Suprapubic skin (tissue), 4 donors: ENCODE results near the gene SLC36A4. TPM values are rescaled to one million over a fixed set of nuclear protein-coding genes. Genes with fewer than 3 reads are reported as not detected.

ENCODE experiments used
- DNase-seq, 2 donors: peaks; one replicate each; pipeline ENCODE4 v3.0.0-alpha.2; 2019; ENCODE audit warnings: low spot score in 2 of 2
- H3K27ac ChIP-seq: fragments of 200-600 bp; sonication (generic); one replicate; pipeline ENCODE4 v1.5.1; 2019
- H3K27me3 ChIP-seq: fragments of 200-600 bp; sonication (generic); one replicate; pipeline ENCODE4 v1.5.1; 2019
- H3K36me3 ChIP-seq: fragments of 200-600 bp; sonication (generic); one replicate; pipeline ENCODE4 v1.5.1; 2019
- H3K4me1 ChIP-seq: fragments of 200-600 bp; sonication (generic); one replicate; pipeline ENCODE4 v1.5.1; 2019
- H3K4me3 ChIP-seq: fragments of 200-600 bp; sonication (generic); one replicate; pipeline ENCODE4 v1.5.1; 2019; ENCODE audit warnings: mild to moderate bottlenecking
- H3K9me3 ChIP-seq: fragments of 200-600 bp; sonication (generic); one replicate; pipeline ENCODE4 v1.5.1; 2019
- CTCF ChIP-seq, 2 donors: fragments of 200-600 bp in 1 of 2; fragments of 450-650 bp in 1 of 2; sonication (generic) in 1 of 2; IDR thresholded peaks; one replicate each; pipeline ENCODE4 v1.5.1; 2016 to 2019; ENCODE audit warnings: antibody characterized with exemption in 2 of 2, mild to moderate bottlenecking in 1 of 2, moderate library complexity in 1 of 2
- EP300 ChIP-seq: sonication (generic); formaldehyde crosslinking; IDR thresholded peaks from one replicate; pipeline ENCODE4 v1.6.1; 2017; ENCODE audit warnings: antibody characterized with exemption
- POLR2A ChIP-seq, 2 donors: fragments of 450-650 bp; IDR thresholded peaks; one replicate each; pipeline ENCODE4 v1.6.1; 2017; ENCODE audit warnings: antibody characterized with exemption in 2 of 2, mild to moderate bottlenecking in 2 of 2, moderate library complexity in 2 of 2
- POLR2AphosphoS5 ChIP-seq, 3 donors: sonication (generic); formaldehyde crosslinking; IDR thresholded peaks; one replicate each; pipeline ENCODE4 v1.6.1; 2017; ENCODE audit warnings: antibody characterized with exemption in 3 of 3
- WGBS: methylation state at CpG from one replicate; pipeline ENCODE4 v1.1.5; 2018; 5-methylcytosine and 5-hydroxymethylcytosine counted together
- total RNA-seq, 4 donors: library from RNA; depleted of rRNA; stranded (reverse); fragments of >200 nt; gene quantifications; one replicate each; pipeline ENCODE4 v1.1.0, GENCODE V29; 2016

The SLC36A4 gene
- total RNA-seq, 4 donors from 2014 or later = 7.2 to 16.3 (median 8.9) TPM

GRCh38 chr11:93123351-93123898 is 74.4 kb downstream of the SLC36A4 start:
- Histone ChIP-seq H3K9me3 (no peaks in the 10 kb centered on the region), H3K4me3 (no peak overlapping the region)

GRCh38 chr11:93122535-93123235 is 75.1 kb downstream of the SLC36A4 start:
- no peaks in the 10 kb centered on the region for H3K36me3 ChIP-seq
- H3K4me1 ChIP-seq = no peaks in the 10 kb centered on the region
- H3K9me3 ChIP-seq = no peaks in the 10 kb centered on the region
- 56% methylated on average over 2 of the region's 2 CpGs for WGBS
- H3K4me3 ChIP-seq = no peak overlapping the region
- TF ChIP-seq CTCF (IDR thresholded peaks at IDR 0.05) = no peak
- no peak for TF ChIP-seq POLR2A (IDR thresholded peaks at IDR 0.05)
- TF ChIP-seq POLR2AphosphoS5 (IDR thresholded peaks at IDR 0.05) = no peak
- H3K27ac ChIP-seq = no peak overlapping the region
- no peak for DNase-seq
- H3K27me3 ChIP-seq = no peaks in the 10 kb centered on the region

More at GRCh38 chr11:93123351-93123898, 74.4 kb downstream of the SLC36A4 start:
- Histone ChIP-seq H3K36me3 (no peaks in the 10 kb centered on the region), H3K27me3 (no peaks in the 10 kb centered on the region), H3K27ac (no peak overlapping the region), H3K4me1 (no peaks in the 10 kb centered on the region)
- TF ChIP-seq POLR2AphosphoS5 (IDR thresholded peaks at IDR 0.05) = no peak
- TF ChIP-seq EP300 = no peak
- no peak for TF ChIP-seq CTCF (IDR thresholded peaks at IDR 0.05)
- no peak for TF ChIP-seq POLR2A (IDR thresholded peaks at IDR 0.05)
- WGBS = 63% methylated on average over 4 of the region's 4 CpGs
- no peak for DNase-seq

- Histone ChIP-seq H3K9me3 (no peaks in the 10 kb centered on the region), H3K27me3 (no peaks in the 10 kb centered on the region)
Measured at GRCh38 chr11:93118276-93118675, 79.5 kb downstream of the SLC36A4 start.

GRCh38 chr11:93117565-93117964 is 80.2 kb downstream of the SLC36A4 start:
- Histone ChIP-seq H3K9me3 (no peaks in the 10 kb centered on the region), H3K36me3 (no peaks in the 10 kb centered on the region), H3K27ac (no peak overlapping the region), H3K4me3 (no peak overlapping the region), H3K4me1 (no peaks in the 10 kb centered on the region), H3K27me3 (no peaks in the 10 kb centered on the region)
- DNase-seq = no peak
- TF ChIP-seq CTCF (IDR thresholded peaks at IDR 0.05) (no peak), POLR2A (IDR thresholded peaks at IDR 0.05) (no peak), EP300 (no peak), POLR2AphosphoS5 (IDR thresholded peaks at IDR 0.05) (no peak)
- 53% methylated on average over 6 of the region's 6 CpGs for WGBS

More at GRCh38 chr11:93118276-93118675, 79.5 kb downstream of the SLC36A4 start:
- no peak for DNase-seq
- no peak overlapping the region for H3K27ac ChIP-seq
- H3K4me1 ChIP-seq = no peaks in the 10 kb centered on the region
- no peak overlapping the region for H3K4me3 ChIP-seq
- no peak for TF ChIP-seq POLR2AphosphoS5 (IDR thresholded peaks at IDR 0.05)
- TF ChIP-seq POLR2A (IDR thresholded peaks at IDR 0.05) = no peak
- no peak for TF ChIP-seq EP300
- TF ChIP-seq CTCF (IDR thresholded peaks at IDR 0.05) = no peak
- no peaks in the 10 kb centered on the region for H3K36me3 ChIP-seq

GRCh38 chr11:93116641-93117441 is 81.0 kb downstream of the SLC36A4 start:
- TF ChIP-seq POLR2AphosphoS5 (IDR thresholded peaks at IDR 0.05) (no peak), EP300 (no peak), CTCF (IDR thresholded peaks at IDR 0.05) (no peak), POLR2A (IDR thresholded peaks at IDR 0.05) (no peak)
- DNase-seq = no peak

More at GRCh38 chr11:93116641-93117441, 81.0 kb downstream of the SLC36A4 start:
- Histone ChIP-seq H3K4me3 (no peak overlapping the region), H3K27me3 (no peaks in the 10 kb centered on the region), H3K9me3 (no peaks in the 10 kb centered on the region), H3K4me1 (no peaks in the 10 kb centered on the region), H3K27ac (no peak overlapping the region), H3K36me3 (no peaks in the 10 kb centered on the region)
- WGBS = 45% methylated on average over 6 of the region's 6 CpGs
